CD4-positive, alpha-beta T cell treated with Interleukin-10 for 1 hour (primary cell): ENCODE data around the gene VPS11.
"Not testable (repeated sequence)": the region's sequence is repeated elsewhere in the genome, so short reads cannot be mapped to it uniquely, and the experiment has no call there.

Experiments
- DNase-seq: peaks from one replicate; pipeline ENCODE4 v3.0.0-alpha.2; 2020

The VPS11 gene

GRCh38 chr11:119067371-119068222 lies at the start of gene VPS11:
Gene VPS11 (plus strand): TSS chr11:119067818. CDS start chr11:119067824, 6 bp downstream.
- peak; percentile 97 for DNase-seq

- DNase-seq: peak; percentile 95
Observed at GRCh38 chr11:119018074-119018938, 49.3 kb upstream of the VPS11 start, which contains the start of the genes RPS25 and TRAPPC4. Gene RPS25 (minus strand): TSS chr11:119018343. CDS start chr11:119018284, 59 bp downstream. Gene TRAPPC4 (plus strand): TSS chr11:119018766. CDS start chr11:119018796, 30 bp downstream.

GRCh38 chr11:119019996-119020395 lies 47.6 kb upstream of the VPS11 start:
- no peak for DNase-seq

- DNase-seq: no peak
Observed at GRCh38 chr11:119021631-119022030, 46.0 kb upstream of the VPS11 start.

- DNase-seq: no peak
Observed at GRCh38 chr11:119023741-119024140, 43.9 kb upstream of the VPS11 start.

- DNase-seq: no peak
Observed at GRCh38 chr11:119024430-119025098, 43.1 kb upstream of the VPS11 start.

GRCh38 chr11:119025099-119025473 lies 42.5 kb upstream of the VPS11 start:
- DNase-seq: no peak

GRCh38 chr11:119025541-119025940 lies 42.1 kb upstream of the VPS11 start:
- no peak for DNase-seq

- DNase-seq: no peak
Observed at GRCh38 chr11:119025978-119026766, 41.4 kb upstream of the VPS11 start.

- no peak for DNase-seq
Observed at GRCh38 chr11:119026970-119027369, 40.6 kb upstream of the VPS11 start.

- no peak for DNase-seq
Observed at GRCh38 chr11:119027561-119028345, 39.9 kb upstream of the VPS11 start.

GRCh38 chr11:119028346-119029068 lies 39.1 kb upstream of the VPS11 start:
- no peak for DNase-seq

- DNase-seq: no peak
Observed at GRCh38 chr11:119029069-119029339, 38.6 kb upstream of the VPS11 start.

GRCh38 chr11:119029340-119030028 lies 38.1 kb upstream of the VPS11 start:
- no peak for DNase-seq

GRCh38 chr11:119030029-119030328 lies 37.6 kb upstream of the VPS11 start:
- DNase-seq: no peak

GRCh38 chr11:119030329-119031047 lies 37.1 kb upstream of the VPS11 start, which contains the start of gene SLC37A4:
Gene SLC37A4 (minus strand): TSS chr11:119030877.
- DNase-seq: peak; percentile 100

GRCh38 chr11:119031912-119032280 lies 35.7 kb upstream of the VPS11 start:
- DNase-seq: no peak

GRCh38 chr11:119033421-119033820 lies 34.2 kb upstream of the VPS11 start:
- not testable (repeated sequence) for DNase-seq

GRCh38 chr11:119034813-119035212 lies 32.8 kb upstream of the VPS11 start:
- no peak for DNase-seq

GRCh38 chr11:119038884-119039283 lies 28.7 kb upstream of the VPS11 start:
- no peak for DNase-seq
